GM08714 (cell line): ENCODE results near the gene ENTHD1.
"Not testable (repeated sequence)": the region's sequence is repeated elsewhere in the genome, so short reads cannot be mapped to it uniquely, and the experiment has no call there.

Source experiments
- H3K4me3 ChIP-seq: fragments of 200-500 bp; sonication (Bioruptor generic); 2 replicates; pipeline ENCODE4 v1.5.1; 2014; ENCODE audit warnings: mild to moderate bottlenecking, low read length, inconsistent platforms
- ZNF274 ChIP-seq: IDR thresholded peaks from 2 replicates; pipeline ENCODE4 v1.6.1; 2012; ENCODE audit warnings: mild to moderate bottlenecking, low read depth, low read length

Gene ENTHD1

GRCh38 chr22:39896313-39896996, 2.9 kb upstream of the ENTHD1 start:
- TF ChIP-seq ZNF274 = no peak
- H3K4me3 ChIP-seq = no peak overlapping the region

GRCh38 chr22:39895682-39896081, 2.1 kb upstream of the ENTHD1 start:
- no peak for TF ChIP-seq ZNF274
- H3K4me3 ChIP-seq = no peak overlapping the region

GRCh38 chr22:39894554-39895092, 1.1 kb upstream of the ENTHD1 start:
- no peak overlapping the region for H3K4me3 ChIP-seq
- no peak for TF ChIP-seq ZNF274

- not testable (repeated sequence) for H3K4me3 ChIP-seq
These were observed 3.6 kb downstream of the ENTHD1 start for GRCh38 chr22:39889924-39890323.

GRCh38 chr22:39883057-39883456, 10.5 kb downstream of the ENTHD1 start:
- no peak for TF ChIP-seq ZNF274
- H3K4me3 ChIP-seq = no peak overlapping the region

- no peak for TF ChIP-seq ZNF274
- no peak overlapping the region for H3K4me3 ChIP-seq
These were observed 12.8 kb downstream of the ENTHD1 start for GRCh38 chr22:39880722-39881121.

GRCh38 chr22:39877079-39877845, 16.3 kb downstream of the ENTHD1 start:
- no peak overlapping the region for H3K4me3 ChIP-seq
- TF ChIP-seq ZNF274 = no peak

GRCh38 chr22:39875176-39875885, 18.2 kb downstream of the ENTHD1 start:
- H3K4me3 ChIP-seq = not testable (repeated sequence)

- no peak for TF ChIP-seq ZNF274
- no peak overlapping the region for H3K4me3 ChIP-seq
These were observed 19.6 kb downstream of the ENTHD1 start for GRCh38 chr22:39873965-39874364.

GRCh38 chr22:39872548-39872947, 21.0 kb downstream of the ENTHD1 start:
- no peak overlapping the region for H3K4me3 ChIP-seq
- no peak for TF ChIP-seq ZNF274

GRCh38 chr22:39871008-39871798, 22.4 kb downstream of the ENTHD1 start:
- TF ChIP-seq ZNF274 = no peak
- no peak overlapping the region for H3K4me3 ChIP-seq

- H3K4me3 ChIP-seq = not testable (repeated sequence)
These were observed 23.8 kb downstream of the ENTHD1 start for GRCh38 chr22:39869797-39870196.

- TF ChIP-seq ZNF274 = no peak
These were observed 24.8 kb downstream of the ENTHD1 start for GRCh38 chr22:39868741-39869140.

More at GRCh38 chr22:39868741-39869140, 24.8 kb downstream of the ENTHD1 start:
- H3K4me3 ChIP-seq = no peak overlapping the region
